Epidermal melanocyte (primary cell): Measurements from ENCODE around the gene NINL.
"Not testable (repeated sequence)": the region's sequence is repeated elsewhere in the genome, so short reads cannot be mapped to it uniquely, and the experiment has no call there.

Source experiments
- DNase-seq: peaks from one replicate; pipeline ENCODE4 v3.0.0; 2011; ENCODE audit warnings: low spot score; ENCODE audit not compliant: insufficient read length

NINL gene

GRCh38 chr20:25552977-25553376, 32.4 kb downstream of the NINL start:
- no peak for DNase-seq

DNA sequence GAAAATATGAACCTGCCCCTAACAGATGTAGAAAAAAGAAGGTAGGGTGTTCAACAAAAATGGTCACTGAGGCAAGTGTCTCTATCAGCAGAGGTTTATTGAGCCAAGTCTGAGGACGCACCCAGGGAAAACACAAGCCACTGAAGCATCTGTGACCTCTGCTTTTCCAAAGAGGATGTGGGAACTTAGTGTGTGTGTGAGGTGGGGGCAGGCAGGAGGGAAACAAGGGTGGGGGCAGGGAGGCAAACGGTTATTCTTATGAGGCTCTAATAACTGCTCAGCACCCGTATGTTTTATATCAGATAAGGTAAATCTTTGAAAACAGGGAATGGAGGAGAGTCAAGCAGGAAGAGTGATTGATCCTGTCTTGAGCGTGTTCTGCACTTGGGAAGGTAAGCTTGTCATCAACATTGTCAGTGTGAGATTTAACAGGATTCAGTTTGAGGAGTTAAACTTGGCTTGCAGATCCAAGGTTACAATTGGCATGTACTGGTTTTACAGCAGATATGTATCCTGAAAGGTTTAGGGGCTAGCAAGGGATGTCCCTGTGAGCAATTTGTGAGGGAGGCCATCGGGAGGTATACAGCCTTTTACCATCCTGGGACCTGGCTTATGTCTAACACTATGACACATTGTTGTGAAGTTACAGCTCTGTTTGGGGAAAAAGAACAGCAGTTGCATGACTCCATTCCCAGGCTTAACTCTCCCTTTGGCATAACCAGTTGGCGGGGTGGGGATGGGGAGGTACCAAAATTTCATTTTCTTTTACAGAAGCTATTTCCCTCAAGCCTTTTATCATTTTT, 33.7 kb downstream of the NINL start:
- no peak for DNase-seq

GRCh38 chr20:25550645-25551337, 34.5 kb downstream of the NINL start:
- not testable (repeated sequence) for DNase-seq

DNA sequence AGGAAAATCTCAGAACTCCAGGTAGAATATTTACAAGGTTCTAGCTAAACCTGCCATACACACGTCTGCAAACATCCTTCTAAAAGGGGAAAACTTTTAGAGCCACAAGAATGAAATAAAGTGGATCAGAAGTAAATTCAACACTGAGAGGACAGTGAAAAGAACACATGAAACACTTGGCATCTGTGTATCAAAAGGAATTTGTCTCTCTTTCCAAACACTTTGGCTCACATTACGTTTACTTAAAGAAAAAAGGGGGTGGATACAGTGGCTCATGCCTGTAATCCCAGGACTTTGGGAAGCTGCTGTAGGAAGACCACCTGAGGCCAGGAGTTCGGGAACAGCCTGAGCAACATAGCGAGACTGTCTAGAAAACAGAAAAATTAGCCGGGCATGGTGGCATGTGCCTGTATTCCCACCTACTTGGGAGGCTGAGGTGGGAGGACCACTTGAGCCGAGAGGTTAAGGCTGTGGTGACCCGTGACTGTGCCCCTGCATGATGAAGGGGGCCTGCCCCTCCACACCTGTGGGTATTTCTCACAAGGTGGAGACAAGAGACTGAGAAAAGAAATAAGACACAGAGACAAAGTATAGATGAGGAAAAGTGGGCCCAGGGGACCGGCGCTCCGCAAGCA, 35.4 kb downstream of the NINL start:
- no peak for DNase-seq

- no peak for DNase-seq
These were observed 36.1 kb downstream of the NINL start for GRCh38 chr20:25549172-25549773.

- DNase-seq = no peak
These were observed 36.7 kb downstream of the NINL start for GRCh38 chr20:25548613-25549086.

GRCh38 chr20:25547999-25548398, 37.3 kb downstream of the NINL start:
- no peak for DNase-seq

- DNase-seq = no peak
These were observed 38.3 kb downstream of the NINL start for GRCh38 chr20:25547063-25547462.

GRCh38 chr20:25546048-25546447, 39.3 kb downstream of the NINL start:
- no peak for DNase-seq

DNA sequence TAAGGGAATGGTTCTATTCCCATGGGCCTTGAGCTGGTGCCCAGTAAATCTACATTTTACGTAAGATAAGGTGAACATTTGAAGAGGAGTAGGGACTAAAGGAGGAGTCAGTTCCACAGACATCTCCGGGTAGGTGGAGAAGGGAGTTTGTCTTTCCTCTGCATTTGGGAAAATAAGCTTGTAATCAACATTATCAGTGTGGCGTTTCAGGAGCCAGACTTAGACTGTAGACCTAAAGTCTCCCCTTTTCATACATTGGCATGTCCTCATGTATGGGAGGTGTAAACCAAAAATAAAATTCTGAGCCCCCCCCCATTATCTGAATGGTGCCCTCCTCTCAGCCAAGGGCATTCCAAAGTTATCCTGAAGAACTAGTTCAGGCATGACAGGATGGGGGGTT, 40.2 kb downstream of the NINL start:
- DNase-seq = no peak

DNA sequence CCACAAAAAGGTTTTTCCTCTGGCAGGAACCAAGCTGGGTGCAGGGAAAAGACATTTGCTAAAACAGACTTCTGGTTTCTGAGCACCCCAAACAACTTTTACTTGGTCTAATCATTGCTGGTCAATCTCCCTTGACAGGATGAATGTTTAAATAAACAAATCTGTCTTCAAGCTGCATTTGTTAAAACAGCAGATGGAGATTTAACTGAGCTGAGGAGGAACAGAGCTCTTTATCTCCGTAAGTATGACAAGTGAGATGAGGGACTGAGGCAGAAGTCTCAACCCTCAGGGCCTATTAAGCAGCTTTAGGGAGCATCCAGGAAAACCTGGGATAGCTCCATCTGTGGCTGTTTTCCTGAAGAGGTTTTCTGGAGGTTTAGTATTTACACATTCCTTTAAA, 40.6 kb downstream of the NINL start:
- no peak for DNase-seq

DNA sequence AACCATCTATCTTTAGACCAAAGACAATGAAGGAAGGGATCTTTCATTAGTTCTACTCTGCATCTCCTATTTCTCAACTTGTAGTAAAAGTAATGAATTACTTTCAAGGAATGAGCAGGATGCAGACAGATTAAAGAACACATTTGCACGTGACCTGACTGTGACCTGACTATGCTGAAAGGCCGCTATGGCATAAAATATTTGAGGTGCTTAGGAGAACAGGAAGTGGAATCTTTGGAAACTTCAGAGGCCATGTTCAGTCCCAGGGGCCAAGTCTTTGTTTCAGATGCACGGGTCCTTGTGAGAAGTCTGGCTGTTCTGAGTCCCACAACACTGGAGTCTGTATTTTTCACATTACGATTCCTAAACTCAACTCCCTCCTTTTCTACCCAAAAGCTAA, 41.0 kb downstream of the NINL start:
- no peak for DNase-seq

DNA sequence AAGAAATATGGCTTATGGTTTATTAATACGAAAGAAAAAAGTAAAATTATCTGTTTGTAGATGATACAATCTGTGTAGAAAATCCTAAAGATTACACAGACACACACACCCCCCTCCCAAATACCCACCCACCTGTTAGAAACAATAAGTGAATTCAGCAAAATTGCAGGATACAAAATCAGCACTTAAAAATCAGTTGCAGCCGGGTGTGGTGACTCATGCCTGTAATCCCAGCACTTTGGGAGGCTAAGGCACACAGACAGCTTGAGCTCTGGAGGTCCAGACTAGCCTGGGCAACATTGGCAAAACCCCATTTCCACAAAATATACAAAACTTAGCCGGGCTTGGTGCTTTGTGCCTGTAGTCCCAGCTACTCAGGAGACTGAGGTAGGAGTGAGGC, 42.3 kb downstream of the NINL start:
- DNase-seq = no peak

- no peak for DNase-seq
These were observed 43.7 kb downstream of the NINL start for GRCh38 chr20:25541676-25542075.

GRCh38 chr20:25539742-25540672, 45.3 kb downstream of the NINL start:
- no peak for DNase-seq

DNA sequence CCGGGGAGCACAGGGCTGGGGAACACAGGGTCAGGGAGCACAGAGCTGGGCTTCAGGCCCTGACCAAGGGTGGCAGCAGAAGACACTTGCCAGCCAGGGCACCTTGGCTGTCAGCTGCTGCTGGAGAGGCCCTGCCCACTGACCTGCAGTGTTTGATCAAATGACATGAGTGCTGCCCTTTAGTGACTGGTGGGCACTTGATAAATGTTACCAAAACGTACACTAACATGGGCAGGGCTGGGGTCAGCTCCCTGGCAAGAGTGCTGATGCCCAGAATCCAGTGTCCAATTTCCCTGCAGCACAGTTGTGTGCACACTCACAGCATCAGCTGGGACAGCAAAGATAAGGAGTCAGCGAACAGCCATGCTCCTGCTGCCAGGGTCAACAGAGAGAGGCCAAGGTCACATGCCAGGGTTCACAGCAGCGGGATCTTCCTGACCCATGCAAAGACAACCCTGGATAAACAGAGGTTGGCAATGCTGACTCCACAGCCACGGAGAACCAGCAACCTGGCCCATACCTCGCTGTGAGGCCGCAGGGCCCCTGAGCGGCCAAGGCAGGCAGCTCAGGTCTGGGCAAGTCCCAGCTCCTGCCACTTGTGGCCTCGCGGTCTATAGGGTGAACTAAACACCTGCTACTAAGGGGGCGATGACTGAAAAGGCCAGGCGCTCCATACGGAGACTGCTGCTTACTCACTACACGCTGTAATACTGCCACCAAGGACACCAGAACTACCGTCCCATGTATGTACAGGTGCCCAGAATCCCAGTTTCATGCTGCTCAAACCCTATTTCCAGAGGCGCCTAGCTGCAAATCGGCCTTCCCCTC, 46.3 kb downstream of the NINL start:
- DNase-seq = no peak

- no peak for DNase-seq
These were observed 47.4 kb downstream of the NINL start for GRCh38 chr20:25537890-25538289.

- DNase-seq = no peak
These were observed 49.6 kb downstream of the NINL start for GRCh38 chr20:25535762-25536161.

DNA sequence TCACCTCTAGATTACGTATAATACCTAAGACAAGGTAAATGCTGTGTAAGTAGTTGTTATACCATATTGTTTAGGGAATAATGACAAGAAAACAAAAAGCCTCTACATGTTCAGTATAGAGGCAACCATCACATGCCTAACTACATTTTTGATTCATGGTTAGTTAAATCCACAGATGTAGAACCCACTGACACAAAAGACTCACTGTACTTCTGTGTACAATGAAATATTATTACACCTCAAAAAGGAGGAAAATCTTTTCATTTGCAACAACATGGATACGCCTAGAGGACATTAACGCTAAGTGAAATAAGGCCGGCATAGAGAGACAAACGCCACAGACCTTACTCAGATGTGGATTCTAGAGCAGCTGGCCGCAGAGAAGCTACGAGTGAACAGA, 50.5 kb downstream of the NINL start:
- DNase-seq = no peak
